NT2/D1 (cell line): Measurements from ENCODE around the gene PGP.

Experiments
- DNase-seq: peaks from one replicate; pipeline ENCODE4 v3.0.0-alpha.2; 2011; ENCODE audit warnings: low read depth, low spot score
- H3K27me3 ChIP-seq: 2 replicates; pipeline ENCODE4 v1.6.0; 2011; ENCODE audit warnings: mild to moderate bottlenecking; ENCODE audit not compliant: insufficient read length, insufficient read depth
- H3K36me3 ChIP-seq: 2 replicates; pipeline ENCODE4 v1.6.1; 2011; ENCODE audit warnings: mild to moderate bottlenecking, low read length, mixed read lengths; ENCODE audit not compliant: insufficient read depth, insufficient read length
- H3K4me1 ChIP-seq: 2 replicates; pipeline ENCODE4 v1.5.1; 2011; ENCODE audit not compliant: insufficient read depth, insufficient read length
- H3K4me3 ChIP-seq: 2 replicates; pipeline ENCODE4 v1.5.1; 2011; ENCODE audit warnings: low read depth; ENCODE audit not compliant: insufficient read length
- H3K9ac ChIP-seq: 2 replicates; pipeline ENCODE4 v1.6.0; 2011; ENCODE audit warnings: low read depth; ENCODE audit not compliant: insufficient read length
- H3K9me3 ChIP-seq: 2 replicates; pipeline ENCODE4 v1.5.1; 2011; ENCODE audit warnings: mild to moderate bottlenecking, low read length; ENCODE audit not compliant: insufficient read depth
- SUZ12 ChIP-seq: IDR thresholded peaks from 2 replicates; pipeline ENCODE4 v1.6.1; 2011; ENCODE audit not compliant: insufficient read length, insufficient read depth; ENCODE audit errors: extremely low read depth
- YY1 ChIP-seq: IDR thresholded peaks from 2 replicates; pipeline ENCODE4 v1.6.1; 2011; ENCODE audit not compliant: insufficient read length, insufficient read depth
- ZNF274 ChIP-seq: IDR thresholded peaks from 2 replicates; pipeline ENCODE4 v1.6.1; 2011; ENCODE audit warnings: mild to moderate bottlenecking, low read depth, low read length

The PGP gene

GRCh38 chr16:2177101-2177500 lies 37.5 kb downstream of the PGP start:
- no peak overlapping the region for H3K4me3 ChIP-seq
- H3K4me1 ChIP-seq = peaks cover 10% of the 10 kb centered on the region
- H3K27me3 ChIP-seq = no peaks in the 10 kb centered on the region
- H3K36me3 ChIP-seq = peaks cover 64% of the 10 kb centered on the region
- DNase-seq = no peak
- TF ChIP-seq ZNF274 (no peak), SUZ12 (no peak), YY1 (no peak)
- no peak overlapping the region for H3K9ac ChIP-seq
- no peaks in the 10 kb centered on the region for H3K9me3 ChIP-seq

DNA sequence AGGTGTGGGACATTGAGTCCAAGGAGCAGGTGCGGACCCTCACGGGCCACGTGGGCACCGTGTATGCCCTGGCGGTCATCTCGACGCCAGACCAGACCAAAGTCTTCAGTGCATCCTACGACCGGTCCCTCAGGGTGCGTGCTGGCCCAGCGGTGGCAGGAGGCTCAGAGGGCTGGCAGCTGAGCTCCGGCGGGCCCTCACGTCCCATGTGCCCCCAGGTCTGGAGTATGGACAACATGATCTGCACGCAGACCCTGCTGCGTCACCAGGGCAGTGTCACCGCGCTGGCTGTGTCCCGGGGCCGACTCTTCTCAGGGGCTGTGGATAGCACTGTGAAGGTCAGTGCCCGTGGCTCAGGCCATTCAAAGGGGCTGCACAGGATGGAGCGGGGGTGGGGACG lies 38.6 kb downstream of the PGP start:
- H3K9ac ChIP-seq = no peak overlapping the region
- peaks cover 2% of the 10 kb centered on the region for H3K4me1 ChIP-seq
- H3K4me3 ChIP-seq = no peak overlapping the region
- TF ChIP-seq ZNF274 = no peak
- no peak for TF ChIP-seq YY1
- TF ChIP-seq SUZ12 = no peak
- no peak for DNase-seq
- no peaks in the 10 kb centered on the region for H3K27me3 ChIP-seq
- H3K9me3 ChIP-seq = no peaks in the 10 kb centered on the region
- H3K36me3 ChIP-seq = peaks cover 69% of the 10 kb centered on the region

DNA sequence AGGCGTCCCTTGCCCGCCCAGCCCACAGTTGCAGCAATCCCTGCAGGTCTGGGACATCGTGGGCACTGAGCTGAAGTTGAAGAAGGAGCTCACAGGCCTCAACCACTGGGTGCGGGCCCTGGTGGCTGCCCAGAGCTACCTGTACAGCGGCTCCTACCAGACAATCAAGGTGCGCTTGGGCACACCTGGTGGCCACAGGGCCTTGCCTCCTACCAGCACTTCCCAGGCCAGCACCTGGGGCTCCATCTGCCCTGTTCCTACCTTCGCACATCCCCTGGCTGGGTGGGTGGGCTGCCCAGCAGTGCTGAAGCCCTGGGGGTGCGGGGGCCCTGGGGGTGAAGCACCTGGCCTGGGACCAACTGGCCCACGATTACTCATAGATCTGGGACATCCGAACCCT lies 39.2 kb downstream of the PGP start:
- Histone ChIP-seq H3K36me3 (peaks cover 75% of the 10 kb centered on the region), H3K4me3 (no peak overlapping the region)
- TF ChIP-seq ZNF274 (no peak), SUZ12 (no peak), YY1 (no peak)

GRCh38 chr16:2174396-2175131 lies 40.1 kb downstream of the PGP start:
- peaks cover 84% of the 10 kb centered on the region for H3K36me3 ChIP-seq
- no peak overlapping the region for H3K9ac ChIP-seq
- H3K27me3 ChIP-seq = no peaks in the 10 kb centered on the region
- no peak for TF ChIP-seq YY1
- no peak for TF ChIP-seq ZNF274
- TF ChIP-seq SUZ12 = no peak
- peaks cover 4% of the 10 kb centered on the region for H3K4me1 ChIP-seq
- no peak overlapping the region for H3K4me3 ChIP-seq
- no peaks in the 10 kb centered on the region for H3K9me3 ChIP-seq
- no peak for DNase-seq

More for the DNA sequence above, 39.2 kb downstream of the PGP start:
- Histone ChIP-seq H3K9me3 (no peaks in the 10 kb centered on the region), H3K4me1 (peaks cover 2% of the 10 kb centered on the region), H3K9ac (no peak overlapping the region), H3K27me3 (no peaks in the 10 kb centered on the region)
- DNase-seq = no peak

- no peaks in the 10 kb centered on the region for H3K27me3 ChIP-seq
- no peaks in the 10 kb centered on the region for H3K9me3 ChIP-seq
- no peak for DNase-seq
- TF ChIP-seq SUZ12 (no peak), ZNF274 (no peak), YY1 (no peak)
- H3K9ac ChIP-seq = no peak overlapping the region
- H3K4me1 ChIP-seq = peaks cover 6% of the 10 kb centered on the region
- H3K4me3 ChIP-seq = no peak overlapping the region
- peaks cover 90% of the 10 kb centered on the region for H3K36me3 ChIP-seq
Observed at GRCh38 chr16:2173916-2174315, 40.7 kb downstream of the PGP start.

DNA sequence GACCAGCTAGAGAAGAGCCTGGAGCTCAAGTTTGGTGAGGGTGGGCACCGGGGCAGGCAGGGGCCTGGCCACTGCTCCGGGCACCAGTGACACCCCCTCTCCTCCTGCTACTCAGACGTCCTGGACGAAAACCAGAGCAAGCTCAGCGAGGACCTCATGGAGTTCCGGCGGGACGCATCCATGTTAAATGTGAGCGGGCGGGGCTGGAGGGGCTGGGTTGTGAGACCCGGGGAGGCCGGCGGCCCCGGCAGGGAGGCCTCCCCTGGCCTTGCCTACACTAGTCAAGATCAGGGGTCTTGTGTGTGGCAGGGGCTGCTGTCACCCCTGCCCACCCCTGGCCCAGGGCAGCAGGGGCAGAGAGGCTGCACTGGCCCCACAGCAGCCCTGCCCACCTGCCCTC lies 41.3 kb downstream of the PGP start:
- H3K4me1 ChIP-seq = peaks cover 6% of the 10 kb centered on the region
- no peak for TF ChIP-seq YY1
- no peak for TF ChIP-seq SUZ12
- TF ChIP-seq ZNF274 = no peak
- peaks cover 94% of the 10 kb centered on the region for H3K36me3 ChIP-seq

GRCh38 chr16:2172688-2173335 lies 41.8 kb downstream of the PGP start:
- DNase-seq = no peak
- Histone ChIP-seq H3K27me3 (no peaks in the 10 kb centered on the region), H3K9me3 (no peaks in the 10 kb centered on the region), H3K9ac (no peak overlapping the region), H3K4me1 (peaks cover 10% of the 10 kb centered on the region), H3K36me3 (peaks cover 94% of the 10 kb centered on the region), H3K4me3 (no peak overlapping the region)
- TF ChIP-seq YY1 (no peak), SUZ12 (no peak), ZNF274 (no peak)

More for the DNA sequence above, 41.3 kb downstream of the PGP start:
- H3K9ac ChIP-seq = no peak overlapping the region
- no peak overlapping the region for H3K4me3 ChIP-seq
- DNase-seq = no peak
- H3K9me3 ChIP-seq = no peaks in the 10 kb centered on the region
- no peaks in the 10 kb centered on the region for H3K27me3 ChIP-seq
